T-helper 1 cell treated with Interleukin-12 subunit alpha and Interleukin-12 subunit beta and Interleukin-4 antibody, amounts not matched to agents 30 ng/mL and 1 ng/mL, for 36 hours (primary cell): ENCODE results near the gene PPP1R26. TPM values are rescaled to one million over a fixed set of nuclear protein-coding genes. Genes with fewer than 3 reads are reported as not detected.

Experiments
- intact Hi-C: fragments of 100-400 bp; cut with micrococcal nuclease; formaldehyde crosslinking; loops from one replicate; pipeline ENCODE4 v1.15.1; 2024
- total RNA-seq: library from RNA; stranded (reverse); gene quantifications from 2 replicates; pipeline ENCODE4 v1.2.3, GENCODE V29; 2022

Gene PPP1R26
- total RNA-seq, 1 donor from 2014 or later: 0.07 TPM

DNA sequence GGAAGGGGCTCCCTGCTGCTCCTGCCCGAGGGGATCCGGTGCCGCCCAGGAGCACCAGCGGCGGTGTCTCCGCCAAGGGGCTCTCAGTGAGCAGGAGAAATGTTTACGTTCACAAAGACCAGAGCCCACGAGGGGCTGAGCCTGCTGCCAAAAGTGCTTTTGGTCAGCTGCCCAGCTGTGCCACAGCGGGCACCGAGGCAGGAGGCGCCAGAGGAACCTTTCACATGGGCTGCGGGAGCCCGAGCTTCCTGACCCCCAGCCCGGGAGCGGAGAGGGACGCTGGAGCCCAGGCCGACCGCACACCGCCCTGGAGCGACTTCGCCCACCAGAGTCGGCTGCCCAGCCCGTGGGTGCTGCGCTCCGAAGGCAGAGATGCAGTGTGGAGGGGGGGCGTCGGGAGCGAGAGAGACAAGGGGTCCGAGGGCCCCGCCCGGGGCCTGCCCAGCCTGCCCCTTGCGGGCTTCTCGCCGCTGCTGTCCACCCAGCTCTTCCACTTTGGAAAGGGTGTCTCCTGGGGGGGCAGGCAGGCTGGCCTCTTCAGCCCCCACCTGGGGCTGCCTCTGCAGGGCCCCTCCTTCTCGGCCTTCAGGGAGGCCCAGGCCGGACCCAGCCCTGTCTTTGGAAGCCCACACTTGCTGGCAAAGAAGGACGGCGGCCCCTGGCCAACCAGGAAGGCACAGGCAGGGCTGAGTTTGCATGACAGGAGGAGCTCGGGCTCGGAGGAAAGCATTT lies 7.9 kb downstream of the PPP1R26 start:
- intact Hi-C loops: no loop called here

DNA sequence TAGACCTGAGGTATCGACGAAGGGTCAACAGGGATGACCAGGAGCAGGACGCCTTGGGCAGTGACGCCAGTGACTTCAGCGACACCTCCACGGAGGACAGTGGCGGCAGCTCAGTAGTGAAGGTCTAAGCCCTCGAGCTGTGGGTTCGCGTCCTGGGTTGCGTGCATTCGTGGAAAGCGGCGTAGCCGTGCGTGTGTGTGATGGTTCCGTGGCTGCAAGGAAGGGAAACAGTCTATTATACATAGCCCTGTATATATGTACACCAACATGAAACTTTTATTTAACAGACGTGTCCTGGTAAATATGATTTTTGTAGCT lies 8.4 kb downstream of the PPP1R26 start:
- intact Hi-C loops: no loop called here

DNA sequence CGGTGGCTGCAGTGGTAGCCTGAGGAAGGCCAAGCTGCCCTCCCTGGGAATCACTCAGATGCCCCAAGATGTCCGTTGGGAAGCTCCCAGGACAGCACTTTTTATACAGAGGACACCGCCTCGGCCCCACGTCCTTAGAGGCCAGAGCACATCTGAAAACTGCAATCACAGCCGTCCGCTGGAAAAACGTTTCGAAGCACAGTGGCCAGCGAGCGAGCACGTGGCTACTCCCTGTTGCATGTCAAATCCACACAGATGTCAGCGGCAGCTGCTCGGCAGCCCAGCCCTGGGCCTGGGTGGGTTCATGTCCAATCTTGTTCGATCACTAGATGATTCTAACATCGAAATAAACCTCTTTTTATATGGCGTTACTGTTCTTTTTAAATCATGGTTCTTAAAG lies 8.9 kb downstream of the PPP1R26 start:
- intact Hi-C loops: no loop called here

DNA sequence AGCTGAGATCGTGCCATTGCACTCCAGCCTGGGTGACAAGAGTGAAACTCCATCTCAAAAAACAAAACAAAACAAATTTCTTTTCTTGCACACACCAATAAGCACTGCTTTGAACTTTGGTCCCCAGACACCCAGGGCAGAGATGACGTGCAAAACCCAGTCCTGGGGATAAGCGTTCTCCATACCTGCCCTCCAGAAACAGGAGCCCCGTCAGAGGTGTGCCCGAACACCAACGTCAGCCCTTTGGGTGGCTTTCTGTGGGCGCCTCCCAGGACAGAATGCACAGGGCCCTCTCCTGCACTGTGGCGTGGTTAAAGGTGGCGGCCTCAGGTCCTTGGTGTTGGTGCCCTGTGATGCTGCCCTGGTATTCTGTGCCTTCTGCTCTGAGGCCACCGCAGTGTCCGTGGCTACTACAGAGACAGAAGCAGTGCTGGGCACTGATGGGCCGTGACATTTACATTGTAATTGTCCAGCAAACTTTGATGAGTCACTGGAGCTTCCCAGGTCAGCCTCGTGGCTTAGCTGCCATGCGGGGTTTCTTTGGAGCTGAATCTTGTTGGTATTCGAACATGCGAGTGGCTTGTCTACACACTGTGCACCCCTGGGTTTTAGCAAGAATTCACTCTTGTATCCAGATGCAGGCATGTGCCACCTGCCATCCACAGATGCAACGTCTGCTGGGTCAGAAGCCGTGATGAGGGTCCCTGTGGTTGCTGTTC lies 9.8 kb downstream of the PPP1R26 start:
- intact Hi-C loops: no loop called here

DNA sequence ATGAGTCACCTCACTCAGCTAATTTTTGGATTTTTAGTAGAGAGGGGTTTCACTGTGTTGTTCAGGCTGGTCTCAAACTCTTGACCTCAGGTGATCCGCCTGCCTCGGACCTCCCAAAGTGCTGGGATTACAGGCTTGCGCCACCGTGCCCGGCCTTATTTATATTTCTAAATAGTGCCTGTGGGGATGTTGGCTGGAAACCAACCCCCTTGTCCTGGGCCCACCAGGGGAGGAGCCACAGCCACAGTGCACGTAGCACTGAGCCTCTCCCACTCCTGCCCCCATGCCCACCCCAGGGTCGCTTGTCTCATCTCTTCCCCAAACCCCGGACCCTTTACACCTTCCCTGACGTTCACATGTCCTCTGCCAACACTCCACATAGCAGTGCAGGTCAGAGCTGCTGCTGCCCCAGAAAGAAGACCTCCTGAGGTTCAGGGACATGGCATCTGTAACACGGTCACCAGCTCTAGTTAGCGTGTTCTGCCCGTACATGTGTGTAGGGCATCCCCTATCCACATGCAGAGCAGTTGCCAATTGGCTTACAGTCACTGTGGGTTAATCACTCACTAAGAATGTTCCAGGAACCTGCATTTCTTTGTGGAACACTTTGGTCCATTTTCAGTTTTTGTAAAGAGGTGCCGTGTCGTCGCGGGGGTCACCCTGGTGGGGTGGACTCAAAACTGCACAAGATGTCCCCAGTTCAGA lies 10.7 kb downstream of the PPP1R26 start:
- intact Hi-C loops: no loop called here

DNA sequence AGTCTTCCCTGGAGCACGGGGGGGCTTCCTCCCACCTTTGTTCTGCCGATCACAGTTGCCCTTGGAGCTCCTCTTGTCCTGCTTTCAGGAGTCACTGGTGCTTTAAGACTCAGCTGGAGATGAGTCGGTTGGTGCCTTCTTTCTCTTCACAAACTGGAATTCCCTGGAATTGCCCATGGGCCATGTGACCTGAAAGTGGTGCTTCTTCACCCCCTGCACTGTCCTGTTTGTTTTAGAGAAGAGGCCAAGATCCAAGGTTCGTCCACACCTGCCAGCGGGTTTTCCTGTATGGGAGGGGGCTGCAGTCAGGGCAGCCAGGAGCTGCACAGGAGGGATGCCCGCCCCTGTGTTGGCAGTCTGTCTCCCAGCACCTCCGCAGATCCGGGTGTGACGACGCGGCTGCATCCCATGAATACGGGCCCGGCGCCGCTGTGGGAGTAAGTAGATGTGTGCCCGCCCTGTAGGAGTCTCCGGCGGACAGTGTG lies 11.4 kb downstream of the PPP1R26 start:
- intact Hi-C loops: no loop called here

DNA sequence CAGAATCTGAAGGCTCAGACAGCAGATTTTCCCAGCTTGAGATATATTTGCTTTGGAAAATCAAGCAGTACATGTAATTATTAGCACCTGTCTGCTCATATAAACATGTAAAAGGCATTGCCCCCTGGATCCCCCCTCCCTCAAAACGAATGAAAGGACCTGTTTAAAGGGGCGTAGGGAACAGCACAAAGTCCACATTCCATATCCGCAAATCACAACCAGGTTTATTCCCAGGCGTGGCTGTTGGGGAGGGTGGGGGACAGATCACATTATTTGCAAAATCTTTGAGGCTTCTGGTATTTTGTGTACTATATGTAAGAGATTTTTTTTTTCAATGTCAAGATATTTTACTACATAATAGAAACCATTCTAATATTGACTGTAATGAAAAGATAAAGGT lies 12.2 kb downstream of the PPP1R26 start:
- intact Hi-C loops: no loop called here

DNA sequence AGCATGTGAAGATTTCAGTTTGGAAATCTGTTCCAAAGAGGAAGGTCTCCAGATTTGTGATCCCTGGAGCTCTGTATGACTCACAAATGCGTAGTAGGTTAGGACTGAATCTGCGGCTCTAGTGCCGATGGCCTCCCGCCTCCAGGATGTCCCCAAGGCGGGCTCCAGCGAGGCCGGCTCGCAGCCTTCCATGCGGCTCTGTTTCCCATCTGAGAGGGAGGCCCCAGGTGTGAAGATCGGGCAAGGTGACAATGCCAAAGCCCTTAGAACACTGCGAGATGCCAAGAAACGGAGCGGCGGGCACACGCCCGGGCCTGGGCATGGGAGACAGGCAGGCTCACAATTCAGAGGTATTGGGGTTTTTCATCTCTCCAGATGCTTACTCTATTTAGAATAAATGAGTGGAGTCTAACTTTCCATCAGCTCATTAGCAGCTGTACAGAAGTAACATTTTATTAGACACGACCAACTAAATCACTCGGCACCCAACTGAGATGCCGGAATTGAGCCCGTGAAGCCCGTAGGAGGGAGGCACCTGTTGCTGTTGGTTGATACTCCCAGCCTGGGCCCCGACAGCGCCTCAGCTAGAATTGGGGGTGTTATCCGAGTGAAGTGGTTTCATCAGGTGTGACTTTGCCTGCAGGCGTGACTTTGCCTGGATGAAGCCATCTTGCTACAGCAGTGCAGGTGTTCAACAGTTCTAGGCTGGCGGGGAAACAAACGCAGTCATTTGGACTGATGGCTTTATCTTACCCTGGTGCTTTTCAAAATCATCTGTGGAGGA lies 13.5 kb downstream of the PPP1R26 start:
- intact Hi-C loops: no loop called here

DNA sequence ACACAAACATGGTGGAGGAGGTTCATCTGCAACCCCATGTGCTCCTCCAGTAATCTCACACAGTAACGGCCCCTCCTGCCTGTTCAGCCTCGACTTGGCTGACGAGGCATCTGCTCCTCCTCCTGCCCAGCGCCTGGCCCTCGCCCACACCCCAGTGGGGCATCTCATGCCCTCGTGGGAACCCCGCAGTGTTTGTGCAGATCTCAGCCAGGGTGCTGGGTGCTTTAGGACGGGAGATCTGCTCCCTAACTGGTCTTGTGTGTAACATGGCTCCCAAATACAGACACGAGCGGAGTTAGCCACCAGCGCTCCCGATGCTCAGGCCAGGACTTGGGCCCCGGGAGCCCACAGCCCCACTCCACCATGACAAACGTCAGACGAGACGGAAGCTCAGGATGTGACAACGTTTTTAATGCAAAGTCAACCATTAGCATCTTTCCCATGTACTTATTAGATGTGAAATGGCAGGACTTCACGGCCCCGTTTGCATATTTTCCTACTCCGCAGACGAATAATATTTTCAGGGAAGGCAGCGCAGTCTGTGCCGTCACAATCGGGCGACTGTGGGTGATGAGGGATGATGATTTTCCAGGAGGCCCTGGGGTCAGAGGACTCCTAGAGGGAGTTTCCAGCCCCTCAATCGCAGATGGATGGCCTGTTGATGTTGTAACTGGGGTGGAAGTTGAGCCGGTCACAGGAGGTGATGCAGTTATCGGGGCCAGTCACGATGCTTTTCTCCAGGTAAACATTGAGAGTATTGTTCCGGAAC lies 15.4 kb downstream of the PPP1R26 start:
- intact Hi-C loops: no loop called here

DNA sequence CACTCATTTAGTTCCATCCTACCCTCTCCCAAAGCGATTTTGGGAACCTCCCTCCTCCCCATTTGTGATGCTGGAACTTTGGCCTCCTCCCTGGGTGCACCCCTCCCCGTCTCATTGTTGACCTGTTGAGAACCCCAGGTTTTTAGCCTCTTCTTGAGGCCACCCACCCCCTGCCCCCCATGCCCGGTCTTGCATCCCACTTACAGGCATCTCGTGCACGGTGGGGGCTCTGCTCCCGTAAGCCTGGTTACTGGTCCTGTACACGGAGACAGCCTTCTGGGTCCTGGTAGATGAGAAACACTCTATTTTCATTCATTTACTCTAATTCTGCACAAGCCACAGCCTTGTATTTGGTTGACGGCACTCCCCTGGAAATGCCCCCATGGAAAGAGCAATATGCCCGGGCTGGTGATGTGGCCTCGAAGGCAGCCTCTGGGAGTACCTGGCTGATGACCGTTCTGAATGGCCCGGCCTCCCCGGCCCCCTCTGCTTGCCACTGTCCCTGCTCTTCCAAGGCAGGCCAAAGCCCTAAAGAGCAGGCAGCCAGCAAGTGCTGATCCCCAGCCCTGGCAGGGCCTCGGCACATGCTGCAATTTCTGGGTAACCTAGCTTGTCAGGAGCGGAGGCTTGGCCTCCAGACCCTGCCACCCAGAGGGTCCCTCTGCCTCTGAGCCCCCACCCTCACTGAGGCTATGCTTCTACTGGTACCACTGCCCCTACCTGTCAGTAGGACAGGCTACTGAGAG lies 19.0 kb downstream of the PPP1R26 start:
- intact Hi-C loops: no loop called here

DNA sequence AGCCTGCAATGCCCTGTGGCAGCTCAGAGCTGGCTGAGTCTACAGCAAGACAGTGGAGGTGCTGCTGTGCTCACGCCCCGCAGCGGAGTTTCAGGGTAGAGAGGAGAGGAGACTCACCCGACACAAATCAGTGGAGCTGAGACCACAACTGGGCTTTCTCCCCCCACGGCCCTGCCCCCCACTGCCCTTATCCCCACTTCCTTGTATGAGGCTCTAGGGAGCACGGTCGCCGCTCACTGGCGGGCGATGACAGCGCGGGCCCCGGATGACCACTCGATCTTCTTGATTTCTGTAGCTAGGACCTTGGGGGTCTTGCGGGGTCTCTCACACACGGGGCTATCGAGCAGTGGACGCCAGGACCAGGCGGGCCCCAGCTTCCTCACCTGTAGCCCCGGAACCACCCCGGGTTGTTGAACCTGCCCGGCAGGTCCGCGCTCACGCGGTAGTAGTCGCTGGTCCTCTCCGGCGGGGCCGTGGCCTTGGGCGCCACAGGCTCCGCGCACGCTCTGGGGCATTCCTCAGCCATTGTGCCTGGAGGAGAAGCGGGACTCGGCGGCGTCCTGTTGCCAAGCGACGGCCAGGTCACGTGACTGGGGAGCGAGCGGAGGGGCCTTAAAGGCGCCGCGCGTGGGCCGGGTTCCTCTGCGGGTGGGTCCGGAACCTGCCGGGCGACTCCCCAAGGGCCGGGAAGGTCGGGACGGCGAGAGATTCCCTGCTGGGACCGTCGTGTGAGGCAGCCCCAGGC lies 19.9 kb downstream of the PPP1R26 start:
- intact Hi-C loops: loop anchor here (2.0 to 10.0 kb wide), 3 partner anchors 31 to 1431 kb away; partner anchors contain the start of genes BRD3 and WDR5

DNA sequence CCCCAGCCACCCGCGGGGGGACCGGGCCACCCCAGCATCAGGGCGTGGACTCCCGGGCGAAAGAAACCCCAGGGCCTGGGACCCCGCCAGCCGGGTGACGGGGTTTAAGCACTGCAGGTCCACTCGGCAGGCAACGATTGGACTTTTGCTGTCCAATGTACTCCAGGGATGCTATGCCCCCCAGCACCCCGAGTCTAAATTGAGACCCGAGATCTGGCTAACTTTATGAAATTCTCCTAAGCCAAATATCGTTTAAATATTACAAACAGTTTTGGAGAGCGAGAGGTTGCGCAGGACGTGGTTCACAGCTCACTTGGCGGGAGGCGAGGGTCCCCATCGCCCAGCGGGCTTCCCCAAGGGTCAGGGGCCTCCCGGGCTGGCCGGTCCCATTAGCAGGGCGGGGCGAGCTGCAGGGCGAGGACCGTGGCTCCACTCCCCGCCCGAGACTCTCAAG lies 20.5 kb downstream of the PPP1R26 start:
- intact Hi-C loops: loop anchor here (2.0 to 10.0 kb wide), 3 partner anchors 31 to 1431 kb away; partner anchors contain the start of genes BRD3 and WDR5

DNA sequence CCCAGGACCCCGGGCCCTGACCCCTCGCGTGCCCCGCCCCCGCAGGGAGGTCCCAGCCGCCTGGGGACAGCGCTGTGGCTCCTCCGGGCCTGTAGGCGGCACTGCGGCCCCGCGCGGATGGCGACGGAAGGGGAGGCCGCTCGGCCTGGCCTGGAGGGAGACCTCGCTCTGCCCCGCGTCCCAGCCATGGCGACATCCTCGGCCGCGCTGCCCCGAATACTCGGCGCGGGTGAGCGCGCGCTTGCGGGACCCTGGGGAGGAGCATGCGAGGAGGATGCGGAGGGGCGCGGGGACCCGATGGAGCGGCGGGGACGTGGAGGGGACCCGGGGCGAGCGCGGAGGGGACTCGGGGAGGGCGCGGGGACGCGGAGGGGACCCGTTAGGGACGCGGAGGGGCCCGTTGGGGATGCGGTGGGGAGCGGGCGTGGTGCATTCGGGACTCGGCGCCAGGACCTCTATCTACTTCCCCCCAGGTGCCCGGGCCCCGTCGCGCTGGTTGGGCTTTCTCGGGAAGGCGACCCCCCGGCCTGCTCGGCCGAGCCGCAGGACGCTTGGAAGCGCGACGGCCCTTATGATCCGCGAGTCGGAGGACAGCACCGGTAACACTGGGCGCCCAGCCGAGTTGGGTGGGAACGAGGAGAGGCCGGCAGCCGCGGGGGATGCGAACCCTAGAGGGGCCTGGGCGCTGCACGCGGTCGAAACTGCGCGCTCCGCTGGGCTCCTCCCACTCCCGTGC lies 21.1 kb downstream of the PPP1R26 start, which contains the start of gene MRPS2:
TSS of gene MRPS2 (plus strand) at position 158 of the 736 bp plus-strand sequence. CDS start at position 187, 29 bp downstream.
- intact Hi-C loops: loop anchor here (2.0 to 10.0 kb wide), 3 partner anchors 32 to 1432 kb away; partner anchors contain the start of genes BRD3 and WDR5

DNA sequence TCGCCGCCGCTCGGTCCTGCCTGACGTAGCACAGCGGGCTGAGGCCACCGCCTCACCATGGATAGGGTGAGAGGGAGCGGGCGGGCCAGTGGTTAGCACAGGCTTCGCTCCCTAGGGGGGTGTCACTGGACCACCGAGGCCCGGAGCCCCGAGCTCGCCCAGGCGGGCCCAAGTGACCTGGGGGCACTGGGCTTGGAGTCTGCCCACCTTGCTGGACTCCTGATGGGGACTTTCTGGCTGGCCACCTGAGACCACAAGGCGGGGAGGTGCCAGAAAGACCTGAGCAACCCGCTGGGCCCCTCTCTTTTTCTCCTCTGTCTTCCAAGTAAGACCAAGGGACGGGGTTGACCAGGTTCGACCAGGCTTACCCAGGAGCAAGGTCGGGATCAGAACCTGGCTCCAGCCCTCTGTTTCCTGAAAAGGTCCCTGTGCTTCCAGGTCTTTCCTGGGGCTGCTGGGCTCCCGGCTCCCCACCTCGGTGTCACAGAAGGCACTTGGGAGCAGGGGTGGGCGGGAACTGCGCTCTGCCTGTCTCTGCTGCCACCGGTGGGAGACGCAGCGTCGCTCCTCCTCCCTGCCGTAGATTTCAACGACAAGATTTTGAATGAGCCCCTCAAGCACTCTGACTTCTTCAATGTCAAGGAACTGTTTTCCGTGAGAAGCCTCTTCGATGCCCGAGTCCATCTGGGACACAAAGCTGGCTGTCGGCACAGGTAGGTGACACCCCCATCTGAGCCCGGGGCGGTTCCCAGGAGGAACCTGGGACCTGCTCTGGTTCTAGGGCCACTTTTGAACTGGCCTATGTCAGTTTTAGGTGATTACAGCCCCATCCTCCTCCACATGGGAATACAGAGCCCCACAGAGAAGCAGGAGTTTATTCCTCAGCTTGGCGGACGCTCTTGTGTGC lies 21.9 kb downstream of the PPP1R26 start:
- intact Hi-C loops: loop anchor here (2.0 to 10.0 kb wide), 3 partner anchors 33 to 1433 kb away; partner anchors contain the start of genes BRD3 and WDR5

DNA sequence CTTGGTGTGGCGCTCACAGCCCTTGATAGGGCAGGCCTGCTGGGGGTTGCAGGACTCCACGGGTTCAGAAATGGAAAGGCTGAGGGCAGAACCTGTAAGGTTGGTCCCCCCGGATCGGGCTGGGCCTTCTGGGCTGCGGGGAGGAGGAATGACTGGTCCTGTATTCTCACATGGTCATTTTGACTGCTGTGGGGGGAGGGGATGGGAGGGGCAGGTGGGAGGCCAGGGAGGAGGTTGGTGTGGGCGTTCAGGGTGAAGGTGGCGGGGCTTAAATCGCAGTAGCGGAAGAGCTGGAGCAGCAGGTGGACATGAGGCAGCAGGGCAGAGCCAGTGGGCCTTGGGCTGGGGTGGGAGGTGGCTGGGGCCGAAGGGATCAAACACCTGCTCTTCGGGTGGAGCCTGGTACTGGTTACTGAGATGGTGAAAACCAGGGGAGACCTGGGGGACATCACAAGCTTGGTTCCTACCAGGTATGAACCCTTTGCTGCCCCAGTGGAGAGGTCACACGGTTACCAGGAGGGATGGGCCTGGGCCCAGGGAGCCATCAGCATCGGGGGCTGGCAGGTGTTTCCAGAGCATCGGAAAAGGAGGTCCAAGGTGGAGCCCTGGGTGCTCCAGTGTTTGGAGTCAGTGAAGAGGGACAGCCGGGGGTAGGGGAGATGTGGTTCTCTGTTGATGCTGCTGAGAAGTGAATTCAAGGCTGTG lies 22.7 kb downstream of the PPP1R26 start:
- intact Hi-C loops: loop anchor here (10.0 kb wide), 1 partner anchor 1368 kb away; the partner anchor contains the start of gene WDR5

DNA sequence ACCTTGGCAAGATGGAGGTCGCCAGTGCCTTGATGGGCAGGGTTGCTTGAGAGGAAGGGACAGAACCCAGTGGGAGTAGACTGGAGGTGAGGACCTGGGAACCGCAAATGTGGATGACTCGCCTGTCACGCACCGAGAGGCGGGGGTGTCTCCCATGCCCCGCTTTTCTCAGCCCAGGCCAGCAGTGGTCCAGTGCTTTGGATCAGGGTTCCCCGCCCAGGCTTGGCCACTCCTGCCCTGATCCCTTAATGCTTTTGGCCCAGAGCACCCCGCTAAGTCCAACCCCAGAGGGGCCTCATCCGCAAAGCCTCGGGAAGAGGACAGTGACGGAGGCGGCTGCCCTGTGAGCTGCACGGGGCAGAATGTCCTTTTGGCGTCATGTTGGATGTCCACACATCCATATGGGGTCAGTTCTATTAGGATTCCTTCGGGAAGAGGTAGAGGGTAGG lies 23.3 kb downstream of the PPP1R26 start:
- intact Hi-C loops: loop anchor here (10.0 kb wide), 1 partner anchor 1368 kb away; the partner anchor contains the start of gene WDR5
